Fibroblast of the aortic adventitia (primary cell): ENCODE data around the gene AP1G2. TPM values are rescaled to one million over a fixed set of nuclear protein-coding genes. Genes with fewer than 3 reads are reported as not detected.

Source experiments
- DNase-seq: peaks from one replicate; pipeline ENCODE4 v3.0.0-alpha.2; 2010; ENCODE audit warnings: low read depth
- H3K4me3 ChIP-seq: 2 replicates; pipeline ENCODE4 v1.5.1; 2011; ENCODE audit warnings: low read depth, mild to moderate bottlenecking, control low read depth, low read length, moderate library complexity
- CTCF ChIP-seq: IDR thresholded peaks from 2 replicates; pipeline ENCODE4 v1.5.1; 2011; ENCODE audit warnings: mild to moderate bottlenecking, low read length, control low read depth, inconsistent platforms; ENCODE audit not compliant: insufficient read depth
- total RNA-seq: library from RNA; depleted of rRNA; stranded (reverse); fragments of >200 nt; gene quantifications from 2 replicates; pipeline ENCODE4 v1.2.3, GENCODE V29; 2012; ENCODE audit warnings: low replicate concordance

The AP1G2 gene
- total RNA-seq, 1 donor = 4.0 TPM

DNA sequence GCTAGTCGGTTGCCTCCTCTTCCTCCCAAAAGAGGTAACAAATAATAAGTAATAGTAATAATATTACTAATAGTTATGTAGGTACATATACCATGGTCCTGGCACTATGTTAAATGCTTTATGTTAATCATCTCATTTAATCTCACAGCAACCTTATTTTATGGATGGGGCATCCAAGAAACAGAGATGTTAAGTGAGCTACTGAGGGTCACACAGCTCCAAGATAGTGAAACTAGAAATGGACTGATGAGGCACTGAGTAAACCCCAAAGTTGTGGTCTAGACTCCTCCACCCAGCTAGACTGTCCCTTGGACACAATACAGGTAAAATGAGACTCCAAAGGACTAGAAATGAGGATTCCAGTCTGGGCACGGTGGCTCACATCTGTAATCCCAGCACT lies 31.1 kb downstream of the AP1G2 start:
- H3K4me3 ChIP-seq = no peak overlapping the region
- TF ChIP-seq CTCF = no peak
- no peak for DNase-seq

DNA sequence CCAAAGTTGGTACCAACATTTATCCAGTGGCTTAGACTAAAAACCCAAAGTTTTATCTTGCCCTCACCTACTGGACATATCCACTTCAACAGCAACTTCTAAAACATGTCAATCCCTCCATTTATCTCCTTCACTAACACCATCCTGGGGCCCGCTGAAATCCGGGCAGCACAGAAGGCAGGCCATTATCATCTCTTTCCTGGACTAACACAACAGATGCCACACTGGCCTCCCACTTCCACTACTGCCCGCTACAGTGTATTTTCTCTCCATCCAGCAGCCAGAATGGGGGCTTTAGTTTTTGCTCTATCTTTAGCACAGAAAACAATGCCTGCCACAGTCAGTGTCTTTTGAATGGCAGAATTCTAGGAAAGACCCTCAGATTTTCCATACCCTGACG lies 31.6 kb downstream of the AP1G2 start:
- no peak for DNase-seq
- no peak overlapping the region for H3K4me3 ChIP-seq
- TF ChIP-seq CTCF = no peak

- no peak for TF ChIP-seq CTCF
- DNase-seq = no peak
- no peak overlapping the region for H3K4me3 ChIP-seq
Measured at GRCh38 chr14:23533652-23534435, 33.7 kb downstream of the AP1G2 start.

- no peak for DNase-seq
- TF ChIP-seq CTCF = no peak
- H3K4me3 ChIP-seq = no peak overlapping the region
Measured at GRCh38 chr14:23532658-23533057, 34.9 kb downstream of the AP1G2 start.

GRCh38 chr14:23531391-23531790 lies 36.2 kb downstream of the AP1G2 start:
- H3K4me3 ChIP-seq = no peak overlapping the region
- no peak for DNase-seq
- no peak for TF ChIP-seq CTCF

DNA sequence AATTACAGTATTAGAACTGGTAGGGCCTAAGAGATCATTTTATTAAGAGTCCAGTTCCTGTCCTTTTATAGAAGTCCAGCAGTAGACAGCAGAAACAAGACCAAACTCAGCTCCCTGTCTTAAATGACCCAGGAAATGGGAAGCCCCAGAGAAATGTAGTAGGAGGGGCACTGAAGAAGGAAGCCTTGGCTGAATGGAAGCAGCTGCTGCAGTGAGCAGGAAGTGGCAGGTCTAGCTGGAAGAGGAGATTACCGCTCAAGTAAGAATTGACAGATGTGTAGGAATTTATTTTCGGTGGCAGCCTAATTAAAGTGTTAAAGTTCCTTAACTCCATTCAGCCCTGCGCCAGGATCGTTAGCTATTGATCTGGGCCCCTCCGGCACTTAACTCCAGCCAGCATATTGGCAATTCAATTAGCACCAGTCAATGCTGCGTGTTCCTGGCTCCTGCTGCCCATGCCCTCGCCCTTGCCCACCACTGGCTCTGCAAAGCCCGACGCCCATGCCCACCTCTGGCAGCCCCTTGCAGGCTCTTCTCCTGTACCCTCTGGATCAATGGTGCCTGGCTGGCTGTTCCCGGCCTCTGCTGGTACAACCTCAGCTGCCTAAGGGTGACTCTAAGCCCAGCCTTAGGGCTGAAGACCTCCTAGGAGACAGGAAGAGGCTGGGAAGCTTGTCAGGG lies 37.1 kb downstream of the AP1G2 start:
- DNase-seq = no peak
- H3K4me3 ChIP-seq = no peak overlapping the region
- no peak for TF ChIP-seq CTCF
